Measurements from ENCODE around the gene PRR5L.

GRCh38 chr11:36333468-36333867 lies 37.4 kb downstream of the PRR5L start:
- TF ChIP-seq EP300 (IDR thresholded peaks at IDR 0.05): no peak
- no peak for TF ChIP-seq CTCF (IDR thresholded peaks at IDR 0.05)
- no peak for TF ChIP-seq POLR2AphosphoS5 (IDR thresholded peaks at IDR 0.05)
- no peak for TF ChIP-seq POLR2A (IDR thresholded peaks at IDR 0.05)
